HG03565 (cell line): ENCODE measurements around the gene ATP11A.
"Not testable (repeated sequence)": the region's sequence is repeated elsewhere in the genome, so short reads cannot be mapped to it uniquely, and the experiment has no call there.

Experiments used
- ATAC-seq: cut with Tn5 transposase; IDR thresholded peaks from one replicate; pipeline ENCODE4 v1.9.1; 2021; ENCODE audit warnings: mild to moderate bottlenecking, moderate library complexity; ENCODE audit not compliant: unreplicated experiment

The ATP11A gene

GRCh38 chr13:112708560-112709240, 18.9 kb downstream of the ATP11A start:
- ATAC-seq, result no peak

- ATAC-seq, result not testable (repeated sequence)
Measured at GRCh38 chr13:112709316-112709715, 19.5 kb downstream of the ATP11A start.

DNA sequence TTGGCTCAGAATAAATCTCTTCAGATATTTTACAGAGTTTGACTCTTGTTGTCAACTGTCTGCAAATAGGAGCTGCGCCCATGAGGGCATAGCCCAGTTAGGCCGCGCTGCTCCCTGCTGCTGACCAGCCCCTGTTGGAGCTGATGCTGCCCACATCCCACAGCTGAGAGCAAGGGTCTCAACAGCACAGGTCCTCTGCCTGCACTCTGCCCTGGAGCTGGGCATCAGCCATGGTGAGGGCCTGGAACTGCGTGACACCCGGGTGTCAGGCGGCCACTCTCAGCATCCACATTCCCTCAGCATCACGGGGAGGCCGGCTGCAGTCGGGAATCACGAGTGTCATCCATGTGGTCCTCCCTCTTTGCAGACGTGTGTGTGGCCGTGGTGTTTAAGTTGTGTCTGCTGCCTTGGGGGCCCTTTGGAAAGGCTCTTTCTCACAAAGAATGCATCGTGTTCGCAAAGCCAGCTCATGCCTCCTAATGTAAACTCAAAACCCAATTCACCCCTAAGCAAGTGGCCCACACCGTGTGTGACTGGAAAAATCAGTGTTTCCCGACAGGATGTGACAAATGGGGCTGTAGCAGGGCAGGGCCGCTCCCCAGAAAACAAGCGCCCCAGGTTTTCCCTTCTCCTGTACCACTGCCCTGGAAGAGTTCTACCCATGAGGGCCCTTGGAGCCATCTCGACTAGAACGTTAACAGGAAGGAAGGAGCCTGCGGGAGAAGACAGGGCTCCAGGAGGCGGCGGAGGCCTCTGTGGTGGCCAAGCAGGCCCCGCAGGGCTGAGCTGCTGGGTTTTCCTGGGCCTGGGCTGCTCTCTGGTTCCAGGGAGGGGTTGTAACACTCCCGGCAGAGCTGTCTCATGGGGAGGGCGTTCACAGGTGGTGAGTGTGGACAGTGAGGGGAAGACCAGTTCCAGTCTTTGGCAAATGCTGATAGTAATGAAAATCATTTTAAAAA, 20.3 kb downstream of the ATP11A start:
- no peak for ATAC-seq

GRCh38 chr13:112710855-112711527, 21.2 kb downstream of the ATP11A start:
- ATAC-seq, result no peak

DNA sequence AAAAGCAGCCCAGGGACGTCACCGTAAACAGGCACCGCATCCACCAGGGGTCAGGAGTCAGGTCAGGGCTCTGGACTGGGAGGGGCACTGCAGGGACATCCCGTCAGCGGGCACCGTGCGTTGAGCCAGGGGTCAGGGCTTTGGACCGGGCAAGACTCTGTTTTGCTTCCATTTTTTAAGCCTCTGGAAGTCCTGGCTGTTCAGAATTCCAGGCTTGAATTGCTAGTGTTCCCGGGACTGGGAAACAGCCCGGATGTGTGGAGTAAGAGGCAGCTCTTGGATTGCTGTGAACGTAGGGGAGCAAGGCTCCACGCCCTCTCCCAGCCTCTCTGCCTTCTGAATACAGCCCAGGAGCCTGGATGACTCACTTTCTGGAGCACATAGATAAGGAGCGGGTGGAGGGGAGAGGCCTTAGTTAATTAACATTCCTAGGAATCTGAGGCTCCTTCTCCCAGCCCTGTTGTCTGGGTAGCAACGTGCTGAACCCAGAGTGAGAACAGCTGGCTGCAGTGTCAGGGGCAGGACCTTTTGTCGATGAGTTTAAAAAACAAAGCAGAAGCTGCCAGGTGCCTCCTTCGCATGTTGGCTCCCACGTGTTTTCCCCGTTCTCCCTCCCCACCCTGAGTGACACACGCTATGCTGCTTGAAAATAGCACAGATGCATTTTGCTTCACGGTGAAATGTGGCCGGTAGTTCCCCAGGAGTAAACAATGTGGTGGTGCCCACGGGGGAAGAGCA, 21.9 kb downstream of the ATP11A start:
- peak; percentile 56 for ATAC-seq

DNA sequence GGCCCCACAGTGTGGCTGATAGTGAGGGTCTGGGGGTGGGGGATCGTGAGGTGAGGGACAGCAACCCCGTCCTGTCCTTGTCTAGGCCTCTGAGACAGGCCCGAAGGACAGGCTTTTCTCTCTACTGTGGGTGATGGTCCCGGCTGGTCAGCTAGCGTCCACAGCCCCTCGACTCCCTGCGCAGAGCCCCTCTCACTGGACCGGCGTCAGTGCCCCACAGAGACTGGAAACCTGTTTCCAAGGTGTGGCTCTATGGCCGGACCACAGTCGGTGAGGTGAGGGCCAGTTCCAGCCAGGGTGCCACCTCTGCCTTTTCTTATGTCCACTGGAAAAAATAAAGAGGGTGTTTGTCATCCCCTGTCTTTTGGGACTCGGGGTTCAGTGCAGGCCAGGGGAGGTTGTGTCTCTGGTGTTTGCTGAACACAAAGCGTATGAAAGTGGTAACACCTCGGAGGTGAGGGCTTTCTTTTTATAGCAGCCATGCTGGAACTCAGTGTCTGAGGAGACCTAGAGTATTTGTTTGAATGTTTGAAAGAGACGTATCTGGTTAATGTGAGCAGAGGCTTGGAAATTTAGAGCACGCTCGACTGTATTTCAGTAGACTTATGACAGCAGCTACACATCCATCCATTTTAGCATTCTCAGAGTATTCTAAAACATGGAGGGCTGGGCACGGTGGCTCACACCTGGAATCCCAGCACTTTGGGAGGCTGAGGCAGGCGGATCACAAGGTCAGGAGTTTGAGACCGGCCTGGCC, 22.8 kb downstream of the ATP11A start:
- no peak for ATAC-seq

GRCh38 chr13:112713517-112714253, 23.8 kb downstream of the ATP11A start:
- ATAC-seq, result no peak

GRCh38 chr13:112714376-112715174, 24.7 kb downstream of the ATP11A start:
- no peak for ATAC-seq

DNA sequence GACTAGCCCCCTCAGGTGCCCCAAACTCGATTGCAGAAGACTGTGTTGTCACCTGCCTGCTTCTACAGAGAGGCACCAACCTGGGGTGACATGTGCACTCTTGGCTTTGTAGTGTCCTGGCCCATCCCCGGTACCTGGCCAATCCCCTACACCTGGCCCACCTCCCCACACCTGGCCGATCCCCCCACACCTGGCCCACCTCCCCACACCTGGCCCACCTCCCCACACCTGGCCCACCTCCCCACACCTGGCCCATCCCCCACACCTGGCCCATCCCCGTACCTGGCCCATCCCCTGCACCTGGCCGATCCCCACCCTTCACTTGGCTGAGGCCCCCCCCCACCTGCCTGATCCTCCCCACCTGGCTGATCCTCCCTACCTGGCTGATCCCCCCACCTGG, 25.4 kb downstream of the ATP11A start:
- no peak for ATAC-seq

DNA sequence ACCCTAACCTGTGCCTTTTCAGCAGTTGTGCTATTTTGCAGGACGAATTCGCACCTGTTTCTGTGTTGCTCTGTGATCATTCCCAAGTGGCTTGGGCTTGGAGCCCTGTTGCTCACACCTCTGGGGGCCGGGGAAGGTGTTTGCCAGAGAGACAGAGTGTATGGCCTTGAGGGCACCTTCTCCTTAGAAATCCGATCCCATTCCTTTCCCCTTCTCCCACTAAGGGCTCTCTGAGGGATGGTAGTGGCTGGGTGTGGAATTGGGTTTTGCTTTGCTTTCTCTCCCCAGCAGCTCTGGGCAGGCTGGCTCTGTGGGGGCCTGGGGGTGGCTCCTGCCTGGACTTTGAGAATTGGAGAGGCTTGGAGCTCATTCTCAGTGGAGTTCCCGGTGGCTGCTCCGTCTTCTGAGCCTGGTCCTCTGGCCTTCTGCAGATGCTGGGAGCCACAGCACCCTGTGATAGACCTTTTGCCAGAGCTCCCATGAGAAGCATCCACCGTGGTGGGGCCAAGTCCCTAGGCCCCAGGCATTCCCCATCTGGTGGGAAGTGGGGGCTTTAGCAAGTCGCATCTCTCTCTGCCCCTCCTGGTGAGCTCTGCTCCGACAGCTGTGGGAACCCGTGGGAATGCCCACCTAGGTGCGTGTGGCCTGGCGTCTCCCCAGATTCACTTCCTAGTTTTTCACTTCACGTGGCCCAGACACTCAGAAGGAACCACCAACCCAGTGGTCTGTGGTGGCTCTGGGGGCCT, 26.1 kb downstream of the ATP11A start:
- no peak for ATAC-seq

DNA sequence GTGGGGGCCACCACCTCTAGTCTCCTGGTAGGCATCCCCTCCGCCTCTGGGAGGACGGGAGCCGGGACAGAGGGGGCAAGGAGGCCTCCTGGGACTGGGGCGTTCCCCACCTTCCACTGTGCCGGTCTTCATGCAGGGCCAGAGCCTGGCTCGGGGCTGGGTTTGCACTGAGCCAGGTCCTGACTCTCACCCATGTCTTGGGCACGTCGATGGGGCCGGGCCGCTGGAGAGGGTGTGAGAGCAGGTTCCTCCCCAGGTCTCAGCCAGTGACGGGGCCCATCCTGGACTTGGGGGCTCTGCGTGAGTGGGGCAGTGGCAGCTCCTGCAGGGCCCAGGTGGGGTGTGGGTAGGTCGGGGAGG, 26.6 kb downstream of the ATP11A start:
- no peak for ATAC-seq

- no peak for ATAC-seq
Measured at GRCh38 chr13:112716841-112717520, 27.1 kb downstream of the ATP11A start.

- no peak for ATAC-seq
Measured at GRCh38 chr13:112718318-112718717, 28.5 kb downstream of the ATP11A start.

GRCh38 chr13:112719016-112719415, 29.2 kb downstream of the ATP11A start:
- ATAC-seq, result no peak

- ATAC-seq, result no peak
Measured at GRCh38 chr13:112719556-112719955, 29.7 kb downstream of the ATP11A start.

GRCh38 chr13:112720251-112720650, 30.4 kb downstream of the ATP11A start:
- no peak for ATAC-seq

GRCh38 chr13:112720814-112721197, 31.0 kb downstream of the ATP11A start:
- no peak for ATAC-seq
